ENCODE results near the gene NRTN. TPM values are rescaled to one million over a fixed set of nuclear protein-coding genes. Genes with fewer than 3 reads are reported as not detected.
A peak's percentile ranks its signal among the peaks of the same experiment; 100 is the strongest.

NRTN gene
- total and polyA plus RNA-seq, 2 of the 13 experiments (the other 11 are each of a cell fraction or from before 2014, with no cell fraction given) = 4.1 to 5.3 TPM

- peak; percentile 91 for TF ChIP-seq KAT8 (CRISPR knock-in tag; IDR thresholded peaks at IDR 0.05)
- TF ChIP-seq TCF12 (IDR thresholded peaks at IDR 0.05) = no peak
- TF ChIP-seq TCF12 (CRISPR knock-in tag; IDR thresholded peaks at IDR 0.05) = no peak
- no peak for TF ChIP-seq ZNF264 (CRISPR knock-in tag; IDR thresholded peaks at IDR 0.05)
- TF ChIP-seq THYN1 (CRISPR knock-in tag; IDR thresholded peaks at IDR 0.05; ENCODE audit: borderline replicate concordance, low read depth) = no peak
- no peak for TF ChIP-seq CCAR2 (optimal IDR thresholded peaks at IDR 0.05; ENCODE audit: low read depth, low read length)
- TF ChIP-seq ZNF780A (CRISPR knock-in tag; IDR thresholded peaks at IDR 0.05) = no peak
- no peak for TF ChIP-seq ZNF616 (CRISPR knock-in tag; IDR thresholded peaks at IDR 0.05; ENCODE audit: low read depth)
- peak; percentile 82; the same call in 1 of the 2 replicates for TF ChIP-seq ZNF737 (CRISPR knock-in tag; IDR thresholded peaks at IDR 0.05; ENCODE audit: borderline replicate concordance)
- TF ChIP-seq YY1 (IDR thresholded peaks at IDR 0.05; ENCODE audit: insufficient read depth, insufficient replicate concordance, low read depth, low read length) = peak; percentile 72
- no peak for TF ChIP-seq RFX1 (IDR thresholded peaks at IDR 0.05)
- TF ChIP-seq EHMT2 (IDR thresholded peaks at IDR 0.05; ENCODE audit: borderline replicate concordance, low read depth, low read length) = no peak; the same call in 1 of the 2 replicates
- peak; percentile 98 for TF ChIP-seq THAP11 (CRISPR knock-in tag; IDR thresholded peaks at IDR 0.05)
- no peak for TF ChIP-seq NCOR1 (IDR thresholded peaks at IDR 0.05; ENCODE audit: borderline replicate concordance, low read length)
- TF ChIP-seq ZNF552 (CRISPR knock-in tag; IDR thresholded peaks at IDR 0.05; ENCODE audit: borderline replicate concordance) = peak; percentile 73; the same call in 1 of the 2 replicates
- no peak for TF ChIP-seq ZFP36 (IDR thresholded peaks at IDR 0.05; ENCODE audit: borderline replicate concordance, low read depth, low read length, partially characterized antibody)
- no peak for TF ChIP-seq NR1H2 (CRISPR knock-in tag; IDR thresholded peaks at IDR 0.05; ENCODE audit: borderline replicate concordance, low read depth)
- peak; percentile 69 for TF ChIP-seq AGO1 (IDR thresholded peaks at IDR 0.05; ENCODE audit: low read depth, low read length, poor library complexity, severe bottlenecking)
- TF ChIP-seq ZNF883 (CRISPR knock-in tag; IDR thresholded peaks at IDR 0.05; ENCODE audit: not compliant biosample characterization) = peak; percentile 96
- TF ChIP-seq, protein P1, sequence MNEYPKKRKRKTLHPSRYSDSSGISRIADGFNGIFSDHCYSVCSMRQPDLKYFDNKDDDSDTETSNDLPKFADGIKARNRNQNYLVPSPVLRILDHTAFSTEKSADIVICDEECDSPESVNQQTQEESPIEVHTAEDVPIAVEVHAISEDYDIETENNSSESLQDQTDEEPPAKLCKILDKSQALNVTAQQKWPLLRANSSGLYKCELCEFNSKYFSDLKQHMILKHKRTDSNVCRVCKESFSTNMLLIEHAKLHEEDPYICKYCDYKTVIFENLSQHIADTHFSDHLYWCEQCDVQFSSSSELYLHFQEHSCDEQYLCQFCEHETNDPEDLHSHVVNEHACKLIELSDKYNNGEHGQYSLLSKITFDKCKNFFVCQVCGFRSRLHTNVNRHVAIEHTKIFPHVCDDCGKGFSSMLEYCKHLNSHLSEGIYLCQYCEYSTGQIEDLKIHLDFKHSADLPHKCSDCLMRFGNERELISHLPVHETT (CRISPR knock-in tag; conservative IDR thresholded peaks at IDR 0.05) = peak; percentile 60; the same call in 1 of the 2 replicates
- TF ChIP-seq BRD4 (CRISPR knock-in tag; IDR thresholded peaks at IDR 0.05) = peak; percentile 72; the same call in 1 of the 2 replicates
- TF ChIP-seq ZNF782 (CRISPR knock-in tag; IDR thresholded peaks at IDR 0.05; ENCODE audit: borderline replicate concordance) = 0 out of 2 replicates have a peak, but pooled peaks have one; percentile 77
- peak; percentile 97 for TF ChIP-seq ZNF547 (CRISPR knock-in tag; IDR thresholded peaks at IDR 0.05)
- TF ChIP-seq ELF1 (CRISPR knock-in tag; IDR thresholded peaks at IDR 0.05) = peak; percentile 77
- TF ChIP-seq ZNF44 (CRISPR knock-in tag; IDR thresholded peaks at IDR 0.05) = peak; percentile 87; the same call in 1 of the 2 replicates
- TF ChIP-seq ZNF224 (CRISPR knock-in tag; IDR thresholded peaks at IDR 0.05) = no peak; the same call in 1 of the 2 replicates
- TF ChIP-seq MAFG (CRISPR knock-in tag; IDR thresholded peaks at IDR 0.05) = no peak
- no peak for TF ChIP-seq MAFF (IDR thresholded peaks at IDR 0.05; ENCODE audit: low read depth, low read length)
- no peak for TF ChIP-seq JUNB (CRISPR knock-in tag; IDR thresholded peaks at IDR 0.05; ENCODE audit: borderline replicate concordance)
These were observed 14.0 kb upstream of the NRTN start, which contains the start of gene DUS3L (continued) for GRCh38 chr19:5790559-5791520.
